D341Med (cell line): ENCODE results near the gene TMEM151B.

Experiments used
- DNase-seq: peaks from one replicate; pipeline ENCODE4 v3.0.0; 2012; ENCODE audit warnings: low spot score

Gene TMEM151B

GRCh38 chr6:44250718-44251123 is 19.5 kb upstream of the TMEM151B start:
- DNase-seq: no peak

GRCh38 chr6:44251576-44252524 is 18.4 kb upstream of the TMEM151B start:
- DNase-seq: no peak

- DNase-seq: no peak
Observed at GRCh38 chr6:44253307-44254101, 16.7 kb upstream of the TMEM151B start.

DNA sequence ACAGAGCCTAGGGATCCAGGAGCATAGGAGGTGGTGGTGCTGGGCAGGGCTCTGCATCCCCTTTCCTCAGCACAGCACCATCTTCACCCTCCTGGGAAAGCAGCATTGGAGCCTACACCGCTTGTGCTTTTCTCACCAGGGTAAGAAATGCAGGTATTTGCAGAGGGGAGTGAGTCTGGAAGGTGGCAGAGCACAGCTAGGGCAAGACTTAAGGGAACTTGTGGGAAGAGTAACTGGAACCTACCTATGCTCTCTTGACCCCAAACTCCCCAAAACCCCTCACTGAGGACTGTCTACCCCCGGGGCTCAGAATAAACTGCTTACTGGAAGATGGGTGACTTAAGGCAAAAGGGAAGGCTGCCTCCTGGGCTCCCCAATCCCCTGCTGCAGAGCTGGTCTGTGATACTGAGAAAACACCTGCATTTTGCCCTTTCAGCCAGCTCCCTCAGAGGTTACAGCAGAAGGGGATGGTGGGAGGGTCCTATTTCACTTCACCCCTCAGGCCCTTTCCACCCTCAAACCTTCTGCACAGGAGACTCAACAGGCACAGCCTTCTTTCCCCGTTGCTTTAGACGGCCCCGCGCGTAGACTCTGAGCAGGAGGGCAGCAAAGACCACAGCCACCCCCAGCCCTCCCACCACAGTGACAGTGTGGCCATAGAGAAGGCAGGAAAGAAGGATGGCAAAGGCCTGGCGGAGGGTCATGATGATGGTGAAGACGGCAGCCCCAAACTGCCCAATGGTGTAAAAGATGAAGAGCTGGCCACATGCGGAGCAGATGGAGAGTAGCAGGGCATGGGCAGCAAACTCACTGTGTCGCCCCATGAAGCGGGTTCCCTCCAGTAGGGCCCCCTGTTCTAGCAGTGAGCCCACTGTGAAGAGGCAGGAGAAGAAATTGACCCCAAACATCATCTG is 15.8 kb upstream of the TMEM151B start:
- DNase-seq: no peak

GRCh38 chr6:44255105-44255808 is 15.0 kb upstream of the TMEM151B start:
- no peak for DNase-seq

GRCh38 chr6:44255871-44256774 is 14.1 kb upstream of the TMEM151B start:
- no peak for DNase-seq

DNA sequence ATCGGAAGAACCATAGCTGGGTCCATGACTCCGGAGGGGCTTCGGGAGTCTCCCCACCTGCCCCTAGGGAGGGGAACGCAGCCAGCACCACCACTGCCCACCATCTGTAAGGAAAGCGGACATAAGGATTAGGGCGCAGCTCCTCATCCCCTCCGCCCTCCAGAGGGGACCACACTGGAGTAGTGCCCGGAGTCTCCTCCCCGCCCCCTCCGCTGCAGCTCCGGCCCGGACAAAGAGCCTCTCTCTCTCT is 13.6 kb upstream of the TMEM151B start:
- peak; percentile 64 for DNase-seq

DNA sequence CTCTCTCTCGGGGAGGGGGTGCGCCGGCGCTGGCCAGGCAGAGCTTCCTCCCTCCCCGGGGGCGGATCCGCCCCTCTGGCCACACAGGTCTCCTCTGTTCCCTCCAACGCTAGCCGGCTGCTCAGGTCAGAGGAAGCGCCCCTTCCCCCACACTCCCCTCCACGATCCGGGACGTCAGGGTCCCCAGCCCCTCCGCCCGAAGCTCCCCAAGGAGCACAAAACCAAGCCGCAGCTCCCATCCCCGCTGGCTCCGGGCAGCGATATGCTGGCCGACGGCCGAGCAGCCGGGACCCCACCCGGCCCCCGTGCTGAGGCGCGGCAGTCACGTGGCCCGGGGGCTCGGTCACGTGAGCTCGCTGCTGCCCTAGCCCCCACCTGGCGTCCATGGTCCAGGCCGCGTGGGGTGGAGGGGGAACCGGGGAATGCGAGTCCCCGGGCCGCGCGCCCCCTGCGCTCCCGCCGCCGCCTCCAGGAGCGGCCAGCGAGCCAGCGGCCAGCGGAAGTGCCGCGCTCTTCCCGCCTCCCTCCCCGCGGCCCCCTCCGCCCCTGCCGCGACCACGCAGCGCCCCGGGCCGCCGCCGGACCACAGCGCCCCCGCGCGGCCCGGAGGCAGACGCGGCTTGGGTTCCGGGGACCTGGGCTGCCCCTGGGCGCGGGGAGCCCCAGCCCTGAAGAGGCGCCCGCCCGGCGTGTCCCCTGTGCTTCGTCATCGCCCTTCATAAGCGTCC is 13.1 kb upstream of the TMEM151B start, which contains the start of gene SLC35B2:
TSS of gene SLC35B2 (minus strand) at position 504 of the 728 bp plus-strand sequence. CDS start at position 386, 118 bp downstream.
- peak; percentile 94 for DNase-seq

- DNase-seq: no peak
Observed at GRCh38 chr6:44257753-44258324, 12.4 kb upstream of the TMEM151B start.

- no peak for DNase-seq
Observed at GRCh38 chr6:44258325-44258863, 11.9 kb upstream of the TMEM151B start.

- DNase-seq: no peak
Observed at GRCh38 chr6:44258921-44259320, 11.3 kb upstream of the TMEM151B start.

- DNase-seq: no peak
Observed at GRCh38 chr6:44260011-44260410, 10.2 kb upstream of the TMEM151B start.

DNA sequence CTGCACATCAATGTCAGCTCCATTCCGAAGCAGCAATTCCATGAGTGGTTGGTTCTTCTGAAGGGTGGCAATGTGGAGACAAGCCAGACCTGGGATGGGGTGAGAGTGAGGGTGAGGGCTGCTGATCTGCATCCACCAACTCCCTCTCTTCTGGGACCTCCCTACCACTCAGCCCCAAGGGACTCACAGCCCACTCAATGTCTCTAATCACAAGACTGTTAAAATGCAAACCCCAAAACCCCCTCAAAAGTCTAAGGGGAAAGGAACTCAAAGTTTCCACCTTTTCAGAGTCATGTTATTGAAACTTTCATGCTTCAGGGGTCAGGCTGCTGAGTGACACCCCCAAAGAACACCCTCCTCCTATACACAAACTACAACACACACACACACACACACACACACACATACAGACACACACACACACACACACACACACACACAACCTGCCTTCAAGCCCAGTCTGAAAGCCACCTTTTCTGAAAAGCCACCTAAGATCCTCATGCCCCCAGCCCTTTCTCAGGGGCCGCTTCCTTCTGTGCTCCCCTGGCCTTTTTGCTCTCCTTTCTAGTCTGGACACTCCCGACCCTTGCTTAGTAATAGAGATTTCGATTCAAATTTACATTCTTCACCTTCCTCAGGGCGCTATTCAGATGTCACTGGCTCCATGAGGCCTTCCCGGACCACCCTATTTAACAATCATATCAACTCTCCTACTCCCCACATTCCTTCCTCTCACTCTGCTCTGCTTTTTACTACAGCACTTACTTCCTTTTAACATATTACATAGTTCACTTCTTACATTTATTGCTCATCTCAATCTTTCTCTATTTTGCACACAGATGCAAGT is 9.6 kb upstream of the TMEM151B start:
- no peak for DNase-seq

DNA sequence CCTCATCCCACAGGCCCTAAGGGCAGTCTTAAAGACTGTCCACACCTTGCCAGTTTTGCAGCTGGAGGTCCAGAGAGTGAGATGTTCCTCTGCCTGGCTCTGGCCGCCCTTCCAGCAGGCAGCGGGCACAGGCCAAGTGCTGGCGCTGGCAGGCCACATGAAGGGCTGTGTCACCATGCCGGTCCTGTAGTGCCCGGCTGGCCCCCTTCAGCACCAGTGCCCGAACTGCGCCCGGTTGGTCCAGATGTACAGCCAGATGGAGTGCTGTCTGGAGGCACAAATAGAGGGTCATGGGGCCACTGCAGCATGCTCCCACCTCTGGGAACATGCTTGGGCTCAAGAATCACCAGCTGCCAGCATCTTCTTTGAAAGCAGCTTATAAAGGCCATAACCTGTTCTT is 8.7 kb upstream of the TMEM151B start:
- DNase-seq: no peak

- DNase-seq: no peak
Observed at GRCh38 chr6:44262467-44263353, 7.5 kb upstream of the TMEM151B start.

- no peak for DNase-seq
Observed at GRCh38 chr6:44263354-44264100, 6.7 kb upstream of the TMEM151B start.
